Activated T-cell treated with anti-CD3 and anti-CD28 coated beads for 1 hour (primary cell): ENCODE data around the gene ACSM5.

Experiments
- DNase-seq: peaks from one replicate; pipeline ENCODE4 v3.0.0-alpha.2; 2020; ENCODE audit warnings: low read depth

Gene ACSM5

GRCh38 chr16:20409398-20410120, at the start of gene ACSM5:
Gene ACSM5 (plus strand): TSS chr16:20409534. CDS start chr16:20411485, 1,951 bp downstream.
- DNase-seq, result no peak

DNA sequence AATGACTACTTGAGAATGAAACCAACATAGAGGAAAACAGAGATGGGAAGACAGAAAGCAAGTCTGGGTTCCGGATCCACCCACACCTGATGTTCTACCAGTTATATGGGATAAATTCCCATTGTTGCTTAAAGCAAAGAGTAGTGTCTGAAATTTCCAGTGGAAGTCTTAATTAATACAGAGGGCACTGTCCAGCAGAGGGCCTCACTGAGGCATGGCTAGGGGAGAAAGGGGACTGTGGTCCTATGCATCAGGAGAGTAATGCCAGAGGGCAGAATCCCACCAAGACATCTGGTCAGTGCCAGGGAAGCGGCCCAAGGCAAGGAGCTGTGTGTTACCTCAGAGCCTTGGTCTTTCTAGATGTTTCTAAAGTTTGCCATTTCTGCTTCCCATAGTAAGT, 49.3 kb upstream of the ACSM5 start:
- no peak for DNase-seq

- DNase-seq, result no peak
Measured at GRCh38 chr16:20363191-20363590, 46.1 kb upstream of the ACSM5 start.

GRCh38 chr16:20364051-20364450, 45.3 kb upstream of the ACSM5 start:
- DNase-seq, result no peak

- DNase-seq, result no peak
Measured at GRCh38 chr16:20369452-20370054, 39.8 kb upstream of the ACSM5 start.

- no peak for DNase-seq
Measured at GRCh38 chr16:20372701-20373100, 36.6 kb upstream of the ACSM5 start.

- no peak for DNase-seq
Measured at GRCh38 chr16:20377181-20377580, 32.2 kb upstream of the ACSM5 start.

GRCh38 chr16:20380782-20381181, 28.6 kb upstream of the ACSM5 start:
- no peak for DNase-seq

- DNase-seq, result no peak
Measured at GRCh38 chr16:20382202-20382948, 27.0 kb upstream of the ACSM5 start.

DNA sequence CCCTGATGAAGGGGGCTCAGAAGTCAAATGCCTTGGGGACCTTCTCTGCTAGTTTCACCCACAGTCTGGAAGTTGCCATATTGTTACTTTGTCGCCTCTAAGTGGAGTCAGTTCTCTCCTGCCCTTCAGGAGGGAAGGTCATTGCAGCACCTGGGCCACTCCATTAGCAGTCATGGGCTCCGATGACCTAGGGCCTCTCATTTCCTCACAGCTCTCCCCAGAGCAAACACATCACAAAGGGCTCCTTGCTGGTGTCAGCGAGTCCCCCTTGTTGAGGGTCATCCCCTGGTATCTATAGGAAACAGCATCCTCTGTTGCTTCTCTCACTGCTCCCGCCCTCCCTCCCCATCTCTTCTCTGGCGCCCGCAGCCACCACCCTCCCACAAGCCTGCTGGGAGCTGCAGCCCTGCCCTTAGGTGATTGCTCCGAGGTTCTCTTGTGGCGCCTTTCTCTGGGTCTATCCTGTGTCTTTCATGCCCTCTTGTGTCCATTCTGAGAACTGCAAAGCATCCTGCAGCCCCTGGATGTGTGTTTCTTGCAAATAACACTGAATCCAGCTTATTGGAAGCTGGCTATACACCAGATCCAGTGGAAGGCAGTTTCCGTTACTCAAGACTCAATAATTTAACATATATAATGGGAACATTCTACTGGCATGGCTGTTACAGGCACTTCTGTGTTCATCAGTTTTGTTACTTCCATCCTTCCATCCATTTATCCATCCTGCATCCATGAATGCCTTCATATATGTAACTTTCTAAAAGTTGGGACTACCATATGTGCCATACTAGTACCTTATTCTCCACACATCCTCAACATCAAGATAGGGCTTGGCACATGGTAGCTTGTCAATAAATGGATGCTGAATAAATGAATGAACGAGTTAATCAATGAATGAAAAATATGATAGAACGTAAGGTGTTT, 26.0 kb upstream of the ACSM5 start:
- peak; percentile 11 for DNase-seq

GRCh38 chr16:20385844-20386832, 23.2 kb upstream of the ACSM5 start:
- peak; percentile 43 for DNase-seq

GRCh38 chr16:20387978-20388377, 21.4 kb upstream of the ACSM5 start:
- DNase-seq, result no peak

DNA sequence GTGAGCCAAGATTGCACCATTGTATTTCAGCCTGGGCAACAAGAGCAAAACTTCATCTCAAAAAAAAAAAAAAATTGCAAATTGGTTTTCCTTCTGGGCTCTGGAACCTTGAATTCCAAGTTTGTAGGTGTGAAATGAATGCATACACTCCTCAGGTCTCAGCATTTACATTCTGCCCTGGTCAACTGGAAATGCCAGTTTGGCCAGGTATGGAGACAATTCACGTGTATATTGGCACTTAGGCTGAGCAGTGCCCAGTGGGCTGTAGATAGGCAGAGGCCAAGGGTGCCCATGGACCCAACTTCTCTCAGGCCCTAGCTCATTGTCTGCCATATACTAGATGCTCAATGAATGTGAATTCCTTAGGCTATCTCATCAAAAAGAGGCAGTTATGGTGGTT, 20.5 kb upstream of the ACSM5 start:
- DNase-seq, result no peak

DNA sequence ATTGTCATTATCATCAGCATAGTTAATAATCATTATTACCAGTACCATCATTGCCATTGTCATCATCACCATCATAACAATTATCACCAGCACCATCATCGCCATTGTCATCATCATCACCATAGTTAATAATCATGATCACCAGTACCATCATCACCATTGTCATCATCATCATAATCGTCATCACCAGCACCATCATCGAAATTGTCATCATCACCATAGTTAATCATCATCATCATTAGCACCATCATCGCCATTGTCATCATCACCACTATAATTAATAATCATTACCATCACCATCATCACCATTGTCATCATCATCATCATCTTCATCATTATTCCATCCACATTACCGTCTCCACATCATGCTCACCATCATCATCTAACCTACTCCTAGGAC, 18.3 kb upstream of the ACSM5 start:
- DNase-seq, result no peak

- DNase-seq, result no peak
Measured at GRCh38 chr16:20393801-20394577, 15.3 kb upstream of the ACSM5 start.

DNA sequence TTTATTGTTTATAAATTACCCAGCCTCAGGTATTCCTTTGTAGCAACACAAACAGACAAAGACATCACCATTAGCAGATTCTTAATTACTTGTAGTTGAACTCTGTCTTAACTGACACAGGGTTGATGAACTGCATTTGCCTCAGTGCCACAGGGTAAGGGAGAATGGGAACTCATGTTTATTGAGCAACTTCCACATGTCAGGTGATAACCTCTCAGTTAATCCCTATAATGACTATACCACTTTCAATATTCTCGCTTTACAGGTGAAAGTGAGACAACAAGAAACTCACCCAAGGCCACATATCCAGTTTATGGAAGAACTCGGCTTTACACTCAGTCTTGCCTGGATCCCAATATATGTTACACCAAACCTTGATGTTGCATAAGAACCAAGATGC, 13.4 kb upstream of the ACSM5 start:
- DNase-seq, result no peak

DNA sequence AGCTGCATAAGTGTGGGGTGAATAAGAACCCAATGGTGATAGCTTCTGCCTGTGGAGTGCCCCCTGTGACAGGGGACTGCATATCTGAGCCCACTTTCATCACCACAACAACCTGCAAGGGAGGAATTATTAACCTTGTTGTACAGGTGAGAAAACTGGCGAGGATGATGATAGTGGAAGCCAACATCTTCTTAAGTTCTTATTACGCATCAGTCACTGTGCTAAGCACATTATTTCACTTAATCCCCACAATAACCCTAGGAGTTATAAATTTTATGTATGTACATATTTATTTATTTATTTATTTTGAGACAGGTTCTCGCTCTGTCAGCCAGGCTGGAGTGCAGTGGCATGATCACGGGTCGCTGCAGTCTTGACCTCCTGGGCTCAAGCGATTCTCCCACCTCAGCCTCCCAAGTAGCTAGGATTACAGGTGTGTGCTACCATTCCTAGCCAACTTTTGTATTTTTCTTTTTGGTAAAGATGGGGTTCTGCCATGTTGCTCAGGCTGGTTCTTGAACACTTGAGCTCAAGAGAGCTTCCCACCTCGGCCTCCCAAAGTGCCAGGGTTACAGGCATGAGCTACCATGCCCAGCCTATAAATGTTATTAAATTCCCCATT, 12.4 kb upstream of the ACSM5 start:
- DNase-seq, result no peak

GRCh38 chr16:20397468-20398074, 11.8 kb upstream of the ACSM5 start:
- no peak for DNase-seq

- DNase-seq, result no peak
Measured at GRCh38 chr16:20398603-20399002, 10.7 kb upstream of the ACSM5 start.
